Liver (tissue), 3 donors: Measurements from ENCODE around the gene DDX42.

Experiments used
- FOXA1 ChIP-seq: IDR thresholded peaks from 2 replicates; pipeline ENCODE4 v1.6.1; 2016; ENCODE audit warnings: antibody characterized with exemption
- GABPA ChIP-seq, 2 donors: IDR thresholded peaks in 1 of 2; conservative IDR thresholded peaks in 1 of 2; 2 replicates each; pipeline ENCODE4 v1.6.1; 2016; ENCODE audit warnings: antibody characterized with exemption in 2 of 2, mild to moderate bottlenecking in 1 of 2, moderate library complexity in 1 of 2
- HNF4G ChIP-seq: IDR thresholded peaks from 2 replicates; pipeline ENCODE4 v1.6.1; 2016; ENCODE audit warnings: antibody characterized with exemption
- JUND ChIP-seq, 2 donors: IDR thresholded peaks; 2 replicates each; pipeline ENCODE4 v1.6.1; 2016; ENCODE audit warnings: antibody characterized with exemption in 2 of 2
- TAF1 ChIP-seq: conservative IDR thresholded peaks from 2 replicates; pipeline ENCODE4 v1.6.1; 2016; ENCODE audit warnings: antibody characterized with exemption, mild to moderate bottlenecking
- TF ChIP-seq, protein P1 (sequence below): IDR thresholded peaks from 2 replicates; pipeline ENCODE4 v1.6.1; 2016; ENCODE audit warnings: antibody characterized with exemption, mild to moderate bottlenecking
- TF ChIP-seq, protein P2 (sequence below): fragments of 150-350 bp; IDR thresholded peaks from 2 replicates; pipeline ENCODE4 v1.5.1; 2017; ENCODE audit warnings: improper control_type of control experiment, low read depth, low read length; ENCODE audit not compliant: missing input control
- TF ChIP-seq, protein P3 (sequence below): IDR thresholded peaks from 2 replicates; pipeline ENCODE4 v1.6.1; 2016; ENCODE audit warnings: antibody characterized with exemption
- TF ChIP-seq, protein P4 (sequence below): IDR thresholded peaks from 2 replicates; pipeline ENCODE4 v1.6.1; 2016; ENCODE audit warnings: antibody characterized with exemption
- donor health status: healthy.
- donor health status: healthy.

DNA sequence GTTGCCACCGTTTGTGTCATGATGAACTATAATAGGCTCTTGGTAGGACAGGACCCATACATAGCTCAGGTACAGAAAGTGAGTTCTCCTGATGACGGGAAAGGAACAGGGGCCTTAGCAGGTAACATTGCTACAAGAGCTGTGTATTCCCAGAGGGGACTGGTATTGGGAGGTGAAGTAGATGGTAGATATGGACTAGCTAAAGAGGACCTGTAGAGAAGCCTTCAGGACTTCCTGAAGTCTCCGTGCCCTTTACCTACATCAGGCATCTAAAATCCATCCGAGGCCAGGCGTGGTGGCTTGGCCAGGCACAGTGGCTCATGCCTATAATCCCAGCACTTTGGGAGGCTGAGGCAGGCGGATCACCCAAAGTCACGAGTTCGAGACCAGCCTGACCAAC, 81.2 kb downstream of the DDX42 start:
- TF ChIP-seq, protein P1, sequence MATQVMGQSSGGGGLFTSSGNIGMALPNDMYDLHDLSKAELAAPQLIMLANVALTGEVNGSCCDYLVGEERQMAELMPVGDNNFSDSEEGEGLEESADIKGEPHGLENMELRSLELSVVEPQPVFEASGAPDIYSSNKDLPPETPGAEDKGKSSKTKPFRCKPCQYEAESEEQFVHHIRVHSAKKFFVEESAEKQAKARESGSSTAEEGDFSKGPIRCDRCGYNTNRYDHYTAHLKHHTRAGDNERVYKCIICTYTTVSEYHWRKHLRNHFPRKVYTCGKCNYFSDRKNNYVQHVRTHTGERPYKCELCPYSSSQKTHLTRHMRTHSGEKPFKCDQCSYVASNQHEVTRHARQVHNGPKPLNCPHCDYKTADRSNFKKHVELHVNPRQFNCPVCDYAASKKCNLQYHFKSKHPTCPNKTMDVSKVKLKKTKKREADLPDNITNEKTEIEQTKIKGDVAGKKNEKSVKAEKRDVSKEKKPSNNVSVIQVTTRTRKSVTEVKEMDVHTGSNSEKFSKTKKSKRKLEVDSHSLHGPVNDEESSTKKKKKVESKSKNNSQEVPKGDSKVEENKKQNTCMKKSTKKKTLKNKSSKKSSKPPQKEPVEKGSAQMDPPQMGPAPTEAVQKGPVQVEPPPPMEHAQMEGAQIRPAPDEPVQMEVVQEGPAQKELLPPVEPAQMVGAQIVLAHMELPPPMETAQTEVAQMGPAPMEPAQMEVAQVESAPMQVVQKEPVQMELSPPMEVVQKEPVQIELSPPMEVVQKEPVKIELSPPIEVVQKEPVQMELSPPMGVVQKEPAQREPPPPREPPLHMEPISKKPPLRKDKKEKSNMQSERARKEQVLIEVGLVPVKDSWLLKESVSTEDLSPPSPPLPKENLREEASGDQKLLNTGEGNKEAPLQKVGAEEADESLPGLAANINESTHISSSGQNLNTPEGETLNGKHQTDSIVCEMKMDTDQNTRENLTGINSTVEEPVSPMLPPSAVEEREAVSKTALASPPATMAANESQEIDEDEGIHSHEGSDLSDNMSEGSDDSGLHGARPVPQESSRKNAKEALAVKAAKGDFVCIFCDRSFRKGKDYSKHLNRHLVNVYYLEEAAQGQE, result no peak
- TF ChIP-seq, protein P2, sequence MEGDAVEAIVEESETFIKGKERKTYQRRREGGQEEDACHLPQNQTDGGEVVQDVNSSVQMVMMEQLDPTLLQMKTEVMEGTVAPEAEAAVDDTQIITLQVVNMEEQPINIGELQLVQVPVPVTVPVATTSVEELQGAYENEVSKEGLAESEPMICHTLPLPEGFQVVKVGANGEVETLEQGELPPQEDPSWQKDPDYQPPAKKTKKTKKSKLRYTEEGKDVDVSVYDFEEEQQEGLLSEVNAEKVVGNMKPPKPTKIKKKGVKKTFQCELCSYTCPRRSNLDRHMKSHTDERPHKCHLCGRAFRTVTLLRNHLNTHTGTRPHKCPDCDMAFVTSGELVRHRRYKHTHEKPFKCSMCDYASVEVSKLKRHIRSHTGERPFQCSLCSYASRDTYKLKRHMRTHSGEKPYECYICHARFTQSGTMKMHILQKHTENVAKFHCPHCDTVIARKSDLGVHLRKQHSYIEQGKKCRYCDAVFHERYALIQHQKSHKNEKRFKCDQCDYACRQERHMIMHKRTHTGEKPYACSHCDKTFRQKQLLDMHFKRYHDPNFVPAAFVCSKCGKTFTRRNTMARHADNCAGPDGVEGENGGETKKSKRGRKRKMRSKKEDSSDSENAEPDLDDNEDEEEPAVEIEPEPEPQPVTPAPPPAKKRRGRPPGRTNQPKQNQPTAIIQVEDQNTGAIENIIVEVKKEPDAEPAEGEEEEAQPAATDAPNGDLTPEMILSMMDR, result no peak
- TF ChIP-seq GABPA (IDR thresholded peaks at IDR 0.05 in 1 of 2, conservative IDR thresholded peaks at IDR 0.05 in 1 of 2), result no peak
- no peak for TF ChIP-seq TAF1
- TF ChIP-seq, protein P3, sequence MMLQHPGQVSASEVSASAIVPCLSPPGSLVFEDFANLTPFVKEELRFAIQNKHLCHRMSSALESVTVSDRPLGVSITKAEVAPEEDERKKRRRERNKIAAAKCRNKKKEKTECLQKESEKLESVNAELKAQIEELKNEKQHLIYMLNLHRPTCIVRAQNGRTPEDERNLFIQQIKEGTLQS, result no peak
- TF ChIP-seq JUND (IDR thresholded peaks at IDR 0.05), result no peak
- TF ChIP-seq FOXA1, result no peak
- TF ChIP-seq, protein P4, sequence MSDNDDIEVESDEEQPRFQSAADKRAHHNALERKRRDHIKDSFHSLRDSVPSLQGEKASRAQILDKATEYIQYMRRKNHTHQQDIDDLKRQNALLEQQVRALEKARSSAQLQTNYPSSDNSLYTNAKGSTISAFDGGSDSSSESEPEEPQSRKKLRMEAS, result no peak
- no peak for TF ChIP-seq HNF4G
